Activated CD4-positive, CD25-positive, alpha-beta regulatory T cell treated with anti-CD3 and anti-CD28 coated beads, Interleukin-2, amount 50 U/mL, for 72 hours (primary cell): ENCODE data around the gene B4GALNT3.

Experiments
- DNase-seq: peaks from one replicate; pipeline ENCODE4 v3.0.0; 2021

Gene B4GALNT3

DNA sequence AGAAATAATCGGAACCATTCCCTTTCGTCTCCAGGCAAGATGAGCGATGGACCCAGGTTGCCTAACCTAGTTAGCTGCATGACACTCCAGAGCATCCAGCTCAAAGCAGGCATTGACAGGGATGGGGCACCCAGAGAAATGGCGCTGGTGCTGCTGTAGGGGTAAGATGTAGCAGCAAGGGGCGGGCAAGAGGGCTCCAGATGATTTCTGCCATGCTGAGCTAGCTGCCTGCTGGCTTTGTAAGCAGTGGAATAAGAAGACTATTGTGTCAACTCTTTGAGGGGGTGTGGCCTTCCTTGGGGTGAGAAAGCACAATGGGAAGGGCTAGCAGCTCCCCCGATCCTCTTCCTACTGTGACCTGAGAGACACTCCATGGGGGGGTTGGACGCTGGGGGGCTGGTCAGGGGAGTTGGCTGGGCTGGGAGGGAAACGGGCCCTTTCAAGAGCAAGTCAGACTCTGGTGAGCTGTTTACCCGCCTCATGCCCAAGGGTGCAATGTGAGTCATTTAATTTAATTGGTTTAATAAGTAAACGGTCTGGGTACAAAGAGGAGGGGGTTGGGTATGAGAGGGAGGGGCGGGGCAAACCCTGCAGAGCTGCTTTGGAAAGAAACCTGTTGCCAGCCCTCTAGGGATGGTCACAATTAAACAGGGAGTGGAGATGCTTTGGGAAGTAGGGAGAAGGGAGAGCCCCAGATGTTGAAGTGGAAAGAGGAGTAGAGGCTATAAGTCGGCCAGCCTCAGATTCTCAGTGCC lies 50.5 kb downstream of the B4GALNT3 start:
- DNase-seq = no peak

- no peak for DNase-seq
These were observed 53.2 kb downstream of the B4GALNT3 start for GRCh38 chr12:512933-513332.

DNA sequence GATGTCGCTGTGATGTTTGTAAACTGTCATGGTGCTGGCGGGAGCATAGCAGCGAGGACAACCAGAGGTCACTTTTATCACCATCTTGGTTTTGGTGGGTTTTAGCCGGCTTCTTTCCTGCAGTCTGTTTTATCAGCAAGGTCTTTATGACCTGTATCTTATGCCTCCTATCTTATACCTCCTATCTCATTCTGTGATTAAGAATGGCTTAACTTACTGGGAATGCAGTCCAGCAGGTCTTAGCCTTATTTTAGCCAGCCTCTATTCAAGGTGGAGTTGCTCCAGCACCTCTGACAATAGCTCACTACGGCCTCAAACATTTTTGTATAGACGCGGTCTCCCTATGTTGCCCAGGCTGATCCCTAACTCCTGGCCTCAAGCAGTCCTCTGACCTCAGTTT lies 53.7 kb downstream of the B4GALNT3 start:
- DNase-seq = no peak

DNA sequence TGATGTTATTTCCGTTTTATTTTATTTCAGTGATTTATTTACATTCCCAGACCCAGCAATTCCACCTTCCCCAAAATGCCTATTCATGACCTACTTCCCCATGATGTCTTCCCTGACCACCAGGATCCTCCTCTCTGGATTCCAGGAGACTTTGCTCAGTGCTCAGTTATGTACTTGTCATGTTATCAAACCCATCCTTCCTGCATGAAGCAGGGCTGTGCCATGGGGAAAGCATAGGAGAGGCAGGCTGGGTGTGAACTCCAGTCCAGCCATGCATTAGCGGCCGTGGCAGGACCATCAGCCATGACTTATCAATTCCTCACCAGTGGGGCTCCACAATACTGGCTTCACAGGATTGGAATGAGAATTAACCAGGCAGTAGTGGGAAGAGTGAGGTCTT lies 57.8 kb downstream of the B4GALNT3 start:
- no peak for DNase-seq

- no peak for DNase-seq
These were observed 60.4 kb downstream of the B4GALNT3 start for GRCh38 chr12:520119-520518.

- no peak for DNase-seq
These were observed 63.1 kb downstream of the B4GALNT3 start for GRCh38 chr12:522692-523378.

GRCh38 chr12:524167-524951 lies 64.6 kb downstream of the B4GALNT3 start:
- DNase-seq = no peak

GRCh38 chr12:526089-526488 lies 66.3 kb downstream of the B4GALNT3 start:
- no peak for DNase-seq

DNA sequence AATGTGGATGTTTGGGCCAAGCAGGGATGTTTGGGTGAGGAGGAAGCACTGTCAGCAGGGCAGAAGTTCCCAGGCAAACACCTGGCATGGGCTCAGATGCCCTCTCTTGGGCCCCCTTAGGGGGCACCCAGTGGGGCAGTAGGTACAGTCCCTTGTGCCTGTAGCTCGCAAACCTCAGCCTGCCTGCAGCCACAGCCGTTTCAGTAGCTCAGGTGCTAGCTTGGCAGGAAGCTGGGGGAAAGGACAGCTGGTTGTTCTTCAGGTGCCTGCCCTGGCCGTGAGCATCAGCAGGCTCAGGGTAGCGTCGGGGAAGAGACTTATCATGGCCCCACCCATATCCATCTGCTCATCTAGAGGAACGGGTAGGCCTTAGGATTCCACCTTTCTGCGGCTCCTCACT lies 67.5 kb downstream of the B4GALNT3 start:
- no peak for DNase-seq

- no peak for DNase-seq
These were observed 68.0 kb downstream of the B4GALNT3 start for GRCh38 chr12:527729-528128.

GRCh38 chr12:530308-530707 lies 70.6 kb downstream of the B4GALNT3 start:
- DNase-seq = no peak

DNA sequence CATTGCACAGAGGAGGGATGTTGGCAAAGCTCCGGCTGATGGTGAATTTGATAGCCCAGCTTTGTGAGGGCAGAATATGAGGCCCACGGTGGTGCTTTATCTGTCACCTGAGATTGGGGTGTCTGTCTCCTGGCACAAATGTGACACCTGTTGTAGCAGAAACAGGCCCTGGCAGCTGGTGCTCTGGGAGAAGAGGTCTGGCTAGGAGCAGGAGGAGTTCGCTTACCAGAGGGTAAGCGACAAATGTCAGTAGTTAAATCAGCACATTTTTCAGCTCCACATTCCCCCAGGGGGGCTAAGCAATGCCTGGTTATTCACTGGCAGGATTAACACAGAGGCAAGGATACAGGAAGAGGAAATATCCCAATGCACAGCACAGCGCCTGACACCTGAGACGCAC lies 71.1 kb downstream of the B4GALNT3 start:
- no peak for DNase-seq

DNA sequence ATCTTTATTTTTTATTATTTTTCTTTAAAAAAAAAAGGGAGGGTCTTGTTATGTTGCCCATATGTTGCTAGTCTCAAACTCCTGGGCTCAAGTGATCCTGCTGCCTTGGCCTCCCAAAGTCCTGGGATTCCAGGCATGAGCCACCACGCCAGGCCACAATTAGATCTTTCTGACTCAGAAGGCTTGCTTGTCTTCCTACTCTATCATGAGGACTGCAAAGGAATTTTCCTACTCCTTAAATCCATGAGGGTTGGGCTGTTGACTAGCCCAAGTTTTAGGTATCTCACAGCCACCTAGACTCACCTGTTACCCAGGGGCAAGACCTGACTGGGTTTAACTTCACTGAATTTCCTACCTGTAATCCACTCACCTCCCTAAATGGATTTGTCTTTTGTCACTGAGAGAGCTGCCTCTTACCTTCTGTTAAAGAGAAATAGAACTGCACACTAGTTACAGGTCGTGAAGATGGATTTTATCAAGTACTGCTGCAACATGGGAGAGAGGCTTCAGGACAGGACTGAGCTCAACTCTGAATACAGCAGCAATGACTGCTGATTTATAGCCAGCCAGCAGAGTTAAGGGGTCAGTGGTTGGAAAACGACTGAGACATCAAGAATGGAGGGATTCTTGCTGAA lies 72.3 kb downstream of the B4GALNT3 start:
- DNase-seq = no peak

DNA sequence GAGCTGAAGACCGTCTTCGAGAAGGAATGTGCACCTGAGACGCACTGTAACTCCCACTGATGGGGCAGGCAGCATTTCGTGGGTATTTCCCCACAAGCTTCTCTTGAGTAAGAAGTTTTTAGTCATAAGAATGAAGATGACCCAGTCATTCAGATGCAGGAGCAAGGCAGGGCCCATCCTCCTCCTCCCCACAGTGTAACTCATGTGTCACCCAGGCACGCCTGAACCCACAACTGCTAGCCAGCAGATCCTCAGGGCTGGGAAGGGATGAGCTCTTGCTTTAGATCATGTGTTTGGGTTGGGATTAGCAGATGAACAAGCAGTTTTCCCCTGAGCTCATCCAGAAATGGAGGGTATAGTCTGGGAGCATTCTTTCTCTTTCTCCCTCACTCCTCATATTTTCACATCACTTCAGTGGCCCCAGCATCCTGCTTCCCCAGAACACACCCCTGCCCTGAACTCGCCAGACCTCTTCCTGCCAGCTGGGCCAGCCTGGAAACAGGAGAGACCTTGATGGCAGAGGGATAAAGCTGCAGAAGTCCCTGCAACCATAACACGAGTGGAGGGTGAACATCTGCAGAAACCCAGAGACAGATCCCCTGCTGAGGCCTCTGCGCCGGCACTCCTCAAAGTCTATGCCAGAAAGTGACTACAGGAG lies 73.3 kb downstream of the B4GALNT3 start:
- no peak for DNase-seq

DNA sequence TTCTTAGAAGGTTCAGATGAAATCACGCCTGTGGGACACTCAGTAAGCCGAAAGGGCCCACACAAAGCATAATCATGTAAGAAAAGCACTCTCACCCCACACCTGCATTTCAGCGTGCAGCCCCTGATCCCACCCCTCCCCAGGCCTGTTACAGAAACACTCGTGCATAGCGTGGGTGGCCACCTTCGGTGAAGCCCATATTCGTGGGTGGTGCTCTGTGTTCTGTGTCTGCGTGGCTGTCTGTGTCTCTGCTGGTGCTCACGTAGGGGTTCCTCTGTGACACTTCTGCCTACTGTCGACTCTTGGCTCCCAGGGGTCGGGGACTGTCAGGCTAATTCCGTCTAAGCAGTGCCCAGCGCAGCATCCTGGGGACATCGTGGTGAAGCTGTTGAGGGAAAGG lies 74.0 kb downstream of the B4GALNT3 start:
- no peak for DNase-seq

DNA sequence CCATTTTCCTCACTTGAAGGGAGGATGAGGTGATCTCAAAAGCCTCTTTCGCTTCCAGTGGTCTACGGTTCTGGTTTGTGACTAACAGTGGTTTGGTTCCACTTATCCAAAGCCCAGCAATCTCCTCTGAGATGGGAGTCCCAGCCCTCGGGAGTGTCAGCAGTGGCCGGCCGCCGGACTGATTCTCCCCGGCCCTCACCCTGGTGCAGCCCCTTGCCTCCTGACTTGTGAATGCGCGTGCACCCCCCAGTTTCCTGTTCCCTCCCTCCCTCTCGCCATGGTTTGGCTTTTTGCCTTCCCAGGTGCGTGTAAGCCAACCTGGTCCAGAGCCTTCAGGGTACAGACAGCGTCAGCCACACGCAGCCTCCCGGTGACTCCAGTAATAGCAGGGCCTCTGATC lies 74.5 kb downstream of the B4GALNT3 start:
- no peak for DNase-seq

- no peak for DNase-seq
These were observed 75.7 kb downstream of the B4GALNT3 start for GRCh38 chr12:535396-535795.

DNA sequence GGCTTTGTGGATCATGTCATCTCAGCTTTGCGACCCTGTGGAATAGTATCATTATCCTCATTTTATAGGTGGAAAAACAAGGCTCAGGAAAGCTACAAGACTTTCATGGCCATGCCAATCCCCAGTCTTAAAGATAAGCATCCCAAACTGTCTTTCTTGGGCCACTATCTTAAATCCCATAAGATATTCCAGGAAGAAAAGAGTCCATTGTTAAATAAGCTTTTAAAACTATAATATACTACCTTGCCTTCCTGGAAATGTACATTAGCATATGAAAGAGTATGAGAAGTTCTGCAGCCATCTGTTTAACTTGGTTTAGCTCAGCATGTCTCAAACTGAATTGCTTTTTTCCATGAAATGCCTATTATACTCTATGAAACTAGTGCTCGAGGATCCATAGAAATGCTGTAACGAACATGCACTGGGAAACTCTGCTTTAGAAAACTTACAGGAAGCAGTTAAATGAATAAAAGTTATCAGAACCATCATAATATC lies 77.1 kb downstream of the B4GALNT3 start:
- no peak for DNase-seq

GRCh38 chr12:537772-538171 lies 78.0 kb downstream of the B4GALNT3 start:
- no peak for DNase-seq

- no peak for DNase-seq
These were observed 79.2 kb downstream of the B4GALNT3 start for GRCh38 chr12:538731-539539.

GRCh38 chr12:539540-540310 lies 80.0 kb downstream of the B4GALNT3 start:
- DNase-seq = no peak
